Cardiac muscle cell (in vitro differentiated cells and primary cell): ENCODE results near the gene NR1I3. TPM values are rescaled to one million over a fixed set of nuclear protein-coding genes. Genes with fewer than 3 reads are reported as not detected.

ENCODE experiments used
- DNase-seq, 2 donors: peaks; one replicate each; pipeline versions ENCODE4 v3.0.0 to v3.0.0-alpha.2; 2010 to 2017; ENCODE audit warnings: low read depth in 1 of 2, low spot score in 1 of 2
- H3K27ac ChIP-seq: fragments of 200-600 bp; sonication (generic); 2 replicates; pipeline ENCODE4 v1.5.1; 2016
- H3K27me3 ChIP-seq: fragments of 200-600 bp; sonication (generic); 2 replicates; pipeline ENCODE4 v1.6.0; 2016; ENCODE audit warnings: control low read depth
- H3K36me3 ChIP-seq: fragments of 200-600 bp; sonication (generic); 2 replicates; pipeline ENCODE4 v1.5.1; 2016; ENCODE audit warnings: control low read depth
- H3K4me1 ChIP-seq: fragments of 200-600 bp; sonication (generic); 2 replicates; pipeline ENCODE4 v1.8.1; 2017; ENCODE audit warnings: low read depth, mild to moderate bottlenecking, mixed run types
- H3K4me3 ChIP-seq: fragments of 200-600 bp; sonication (generic); 2 replicates; pipeline ENCODE4 v1.5.1; 2016; ENCODE audit warnings: mild to moderate bottlenecking
- H3K9me3 ChIP-seq: fragments of 200-600 bp; sonication (generic); 2 replicates; pipeline ENCODE4 v1.5.1; 2017; ENCODE audit warnings: low read depth, mild to moderate bottlenecking, control low read depth
- polyA plus RNA-seq: library from polyadenylated mRNA; unstranded; fragments of >200 nt; fragmentation: Nextera tagmentation; extraction: Ambion mirVana; gene quantifications from 2 replicates; pipeline ENCODE4 v1.2.1, GENCODE V29; 2016
- total RNA-seq: library from RNA; depleted of rRNA; stranded (reverse); fragments of >200 nt; gene quantifications from 2 replicates; pipeline ENCODE4 v1.2.3, GENCODE V29; 2016
- TF ChIP-seq, protein P1 (sequence below): IDR thresholded peaks from 2 replicates; pipeline ENCODE4 v1.5.1; 2012; ENCODE audit warnings: low read depth, mild to moderate bottlenecking, low read length

Gene NR1I3
- total and polyA plus RNA-seq, 2 experiments from 2014 or later = 0.33 TPM; not detected in 1

DNA sequence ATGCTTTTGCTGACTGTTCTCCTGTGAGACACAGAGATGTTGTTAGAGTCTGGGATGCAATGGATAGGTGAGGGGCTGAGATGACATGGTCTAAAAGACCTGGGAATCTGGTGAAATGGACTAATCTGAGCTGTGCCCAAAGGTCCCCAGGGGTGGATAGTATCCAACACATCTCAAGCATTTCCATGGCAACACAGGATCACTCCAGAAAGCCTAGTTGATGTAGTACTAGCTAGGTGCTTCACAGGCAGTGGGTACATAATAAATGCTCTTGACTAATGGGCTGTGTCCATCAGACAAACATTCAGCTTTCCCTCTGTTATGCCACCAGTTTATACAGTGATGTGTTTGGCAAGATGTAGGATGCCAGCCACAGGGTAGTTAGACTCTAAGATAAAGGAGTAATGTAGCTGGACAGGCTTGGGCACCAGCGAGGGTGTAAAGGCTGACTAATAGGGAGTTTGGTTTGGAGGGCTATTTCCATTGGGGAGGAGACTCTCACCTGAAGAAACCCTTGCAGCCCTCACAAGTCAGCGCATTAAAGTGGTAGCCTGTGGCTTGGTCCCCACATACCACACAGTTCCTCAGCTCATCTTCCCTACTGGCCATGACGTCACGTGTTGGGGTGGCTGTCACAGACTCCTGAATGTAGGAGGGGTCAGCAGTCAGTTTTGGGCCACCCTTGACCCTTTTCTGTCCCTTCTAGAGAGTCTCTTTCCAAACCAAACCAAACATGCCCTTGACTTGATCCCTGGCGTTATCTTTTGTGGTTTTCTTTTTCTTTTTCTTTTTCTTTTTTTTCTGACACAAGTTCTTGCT lies 1.8 kb downstream of the NR1I3 start:
- no peaks in the 10 kb centered on the region for H3K27me3 ChIP-seq
- TF ChIP-seq, protein P1, sequence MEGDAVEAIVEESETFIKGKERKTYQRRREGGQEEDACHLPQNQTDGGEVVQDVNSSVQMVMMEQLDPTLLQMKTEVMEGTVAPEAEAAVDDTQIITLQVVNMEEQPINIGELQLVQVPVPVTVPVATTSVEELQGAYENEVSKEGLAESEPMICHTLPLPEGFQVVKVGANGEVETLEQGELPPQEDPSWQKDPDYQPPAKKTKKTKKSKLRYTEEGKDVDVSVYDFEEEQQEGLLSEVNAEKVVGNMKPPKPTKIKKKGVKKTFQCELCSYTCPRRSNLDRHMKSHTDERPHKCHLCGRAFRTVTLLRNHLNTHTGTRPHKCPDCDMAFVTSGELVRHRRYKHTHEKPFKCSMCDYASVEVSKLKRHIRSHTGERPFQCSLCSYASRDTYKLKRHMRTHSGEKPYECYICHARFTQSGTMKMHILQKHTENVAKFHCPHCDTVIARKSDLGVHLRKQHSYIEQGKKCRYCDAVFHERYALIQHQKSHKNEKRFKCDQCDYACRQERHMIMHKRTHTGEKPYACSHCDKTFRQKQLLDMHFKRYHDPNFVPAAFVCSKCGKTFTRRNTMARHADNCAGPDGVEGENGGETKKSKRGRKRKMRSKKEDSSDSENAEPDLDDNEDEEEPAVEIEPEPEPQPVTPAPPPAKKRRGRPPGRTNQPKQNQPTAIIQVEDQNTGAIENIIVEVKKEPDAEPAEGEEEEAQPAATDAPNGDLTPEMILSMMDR = no peak
- no peak overlapping the region for H3K4me3 ChIP-seq
- H3K9me3 ChIP-seq = no peaks in the 10 kb centered on the region
- H3K27ac ChIP-seq = no peak overlapping the region
- no peak for DNase-seq
- peaks cover 7% of the 10 kb centered on the region for H3K4me1 ChIP-seq
- no peaks in the 10 kb centered on the region for H3K36me3 ChIP-seq

DNA sequence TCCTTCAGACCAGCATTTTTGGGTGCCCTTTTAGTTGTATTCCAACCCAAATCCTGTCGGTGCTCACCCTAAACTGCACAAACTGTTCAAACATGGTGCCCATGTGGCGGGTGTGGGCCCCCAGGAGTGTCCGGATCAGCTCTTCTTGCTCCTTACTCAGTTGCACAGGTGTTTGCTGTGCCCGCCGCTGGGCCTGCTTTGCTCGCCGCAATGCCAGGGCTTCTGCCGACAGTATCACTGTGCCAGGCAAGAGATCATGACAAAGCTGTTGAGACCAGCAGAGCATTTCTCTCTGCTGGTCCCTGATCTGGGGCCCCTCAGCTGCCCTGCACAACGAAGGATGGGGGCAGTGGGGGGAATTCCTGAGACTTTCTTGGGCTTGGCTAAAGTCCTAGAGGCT lies 4.9 kb downstream of the NR1I3 start:
- DNase-seq = no peak
- Histone ChIP-seq H3K4me1 (peaks cover 7% of the 10 kb centered on the region), H3K27me3 (no peaks in the 10 kb centered on the region), H3K27ac (no peak overlapping the region), H3K36me3 (no peaks in the 10 kb centered on the region), H3K4me3 (no peak overlapping the region), H3K9me3 (no peaks in the 10 kb centered on the region)
- TF ChIP-seq, protein P1 = no peak

DNA sequence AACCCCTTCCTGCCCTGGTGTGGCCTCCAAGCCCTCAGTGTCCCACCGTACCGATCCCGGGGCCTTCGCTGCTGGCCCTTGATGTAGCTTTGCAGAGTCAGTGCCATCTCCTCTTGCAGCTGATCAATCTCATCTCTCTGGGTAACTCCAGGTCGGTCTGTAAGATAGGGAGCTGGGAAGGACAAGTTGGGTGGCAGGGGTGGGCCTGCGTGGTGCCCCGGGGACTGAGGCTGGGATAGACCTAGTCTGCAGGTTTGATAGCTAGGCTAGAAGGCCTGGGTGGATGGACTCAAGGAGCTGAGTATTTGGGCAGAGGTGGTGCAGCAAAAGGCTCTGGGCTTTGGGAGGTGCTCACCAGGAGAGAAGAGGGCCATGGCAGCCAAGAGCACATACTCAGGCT lies 7.2 kb downstream of the NR1I3 start:
- H3K27ac ChIP-seq = no peak overlapping the region
- H3K27me3 ChIP-seq = no peaks in the 10 kb centered on the region
- H3K4me1 ChIP-seq = peaks cover 11% of the 10 kb centered on the region
- no peaks in the 10 kb centered on the region for H3K9me3 ChIP-seq
- DNase-seq = no peak
- no peak overlapping the region for H3K4me3 ChIP-seq
- TF ChIP-seq, protein P1 = no peak
- no peaks in the 10 kb centered on the region for H3K36me3 ChIP-seq

DNA sequence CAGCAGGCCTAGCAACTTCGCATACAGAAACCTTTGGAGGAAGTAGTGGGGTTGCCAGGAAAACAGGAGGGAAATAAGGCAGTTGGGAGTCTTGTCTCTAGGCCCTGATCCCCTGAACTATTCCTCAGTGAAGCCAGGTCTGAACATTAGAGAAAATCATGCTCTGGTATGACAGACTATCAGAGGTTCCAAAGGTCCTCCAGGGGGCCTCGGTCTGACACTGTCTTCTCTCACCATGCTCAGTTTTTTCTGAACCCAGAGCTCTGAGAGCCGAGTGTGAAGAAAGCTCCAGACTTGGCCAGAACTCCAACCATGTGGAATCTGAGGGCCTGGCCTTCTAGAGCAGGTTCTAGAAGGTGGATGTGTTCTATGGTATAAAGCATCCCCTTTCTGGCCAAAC lies 8.1 kb downstream of the NR1I3 start:
- Histone ChIP-seq H3K9me3 (no peaks in the 10 kb centered on the region), H3K4me3 (no peak overlapping the region), H3K27me3 (no peaks in the 10 kb centered on the region), H3K4me1 (peaks cover 15% of the 10 kb centered on the region), H3K36me3 (no peaks in the 10 kb centered on the region), H3K27ac (no peak overlapping the region)
- TF ChIP-seq, protein P1 = no peak
- peak in 1 of 2 donors; percentile 38 for DNase-seq

DNA sequence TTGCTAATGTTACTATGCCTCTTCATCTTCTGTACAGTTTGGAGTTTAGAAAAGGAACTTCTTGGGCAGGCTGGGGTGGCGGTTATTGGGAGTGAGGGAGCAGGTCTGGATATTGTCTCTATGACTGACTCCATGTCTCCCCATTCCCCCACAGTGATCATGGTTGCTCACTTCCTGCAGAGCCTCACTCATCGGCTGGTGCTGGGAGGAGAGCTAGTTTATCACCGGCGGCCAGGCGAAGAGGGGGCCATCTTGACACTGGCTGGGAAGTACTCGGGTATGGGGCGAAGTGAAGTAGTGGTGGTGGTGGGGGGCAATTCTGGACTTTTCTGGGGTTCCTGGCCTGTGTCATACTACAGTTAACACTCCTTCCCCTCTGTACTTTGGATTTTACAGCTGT lies 10.0 kb downstream of the NR1I3 start:
- H3K9me3 ChIP-seq = no peaks in the 10 kb centered on the region
- H3K27me3 ChIP-seq = no peaks in the 10 kb centered on the region
- H3K27ac ChIP-seq = no peak overlapping the region

More for the DNA sequence above, 10.0 kb downstream of the NR1I3 start:
- Histone ChIP-seq H3K4me1 (peaks cover 15% of the 10 kb centered on the region), H3K36me3 (no peaks in the 10 kb centered on the region), H3K4me3 (no peak overlapping the region)
- TF ChIP-seq, protein P1 = no peak
- no peak for DNase-seq
